ENCODE data around the gene HOXD4.

The HOXD4 gene

GRCh38 chr2:176124110-176124946, 27.0 kb upstream of the HOXD4 start:
- DNase-seq (ENCODE audit: low read depth, low spot score), result no peak
- no peak overlapping the region for H3K4me3 ChIP-seq (ENCODE audit: low read length)

GRCh38 chr2:176124947-176125771, 26.2 kb upstream of the HOXD4 start:
- DNase-seq (ENCODE audit: low read depth, low spot score), result no peak

GRCh38 chr2:176125772-176126054, 25.6 kb upstream of the HOXD4 start:
- H3K4me3 ChIP-seq (ENCODE audit: low read length), result no peak overlapping the region
- DNase-seq (ENCODE audit: low read depth, low spot score), result no peak

More at GRCh38 chr2:176124947-176125771, 26.2 kb upstream of the HOXD4 start:
- H3K4me3 ChIP-seq (ENCODE audit: low read length), result no peak overlapping the region

GRCh38 chr2:176126929-176127773, 24.2 kb upstream of the HOXD4 start:
- DNase-seq (ENCODE audit: low read depth, low spot score), result peak; percentile 43
- no peak overlapping the region for H3K4me3 ChIP-seq (ENCODE audit: low read length)

GRCh38 chr2:176127774-176128072, 23.6 kb upstream of the HOXD4 start:
- DNase-seq (ENCODE audit: low read depth, low spot score), result no peak
- H3K4me3 ChIP-seq (ENCODE audit: low read length), result no peak overlapping the region

- DNase-seq (ENCODE audit: low read depth, low spot score), result no peak
- H3K4me3 ChIP-seq (ENCODE audit: low read length), result peak overlapping the region; percentile 44; the same call in 1 of the 2 replicates
These were observed 23.0 kb upstream of the HOXD4 start for GRCh38 chr2:176128172-176128981.

GRCh38 chr2:176128982-176129796, 22.2 kb upstream of the HOXD4 start, which contains the start of gene HOXD8:
Gene HOXD8 (plus strand): TSS chr2:176129705. CDS start chr2:176130367, 662 bp downstream.
- peak within 1 kb of the TSS; percentile 44 for H3K4me3 ChIP-seq (ENCODE audit: low read length)
- DNase-seq (ENCODE audit: low read depth, low spot score), result peak; percentile 66

GRCh38 chr2:176129813-176130146, 21.6 kb upstream of the HOXD4 start:
- H3K4me3 ChIP-seq (ENCODE audit: low read length), result peak overlapping the region; percentile 44
- no peak for DNase-seq (ENCODE audit: low read depth, low spot score)

GRCh38 chr2:176130147-176130956, 21.0 kb upstream of the HOXD4 start:
- H3K4me3 ChIP-seq (ENCODE audit: low read length), result peak overlapping the region; percentile 22; the same call in 1 of the 2 replicates
- DNase-seq (ENCODE audit: low read depth, low spot score), result no peak

GRCh38 chr2:176130957-176131847, 20.1 kb upstream of the HOXD4 start:
- H3K4me3 ChIP-seq (ENCODE audit: low read length), result peak overlapping the region; percentile 22; the same call in 1 of the 2 replicates
- no peak for DNase-seq (ENCODE audit: low read depth, low spot score)

- 0 out of 2 replicates have a peak overlapping the region, but pooled peaks have one; percentile 5 for H3K4me3 ChIP-seq (ENCODE audit: low read length)
- DNase-seq (ENCODE audit: low read depth, low spot score), result no peak
These were observed 19.5 kb upstream of the HOXD4 start for GRCh38 chr2:176131848-176132158.

- peak; percentile 28 for DNase-seq (ENCODE audit: low read depth, low spot score)
- peak overlapping the region; percentile 5; the same call in 1 of the 2 replicates for H3K4me3 ChIP-seq (ENCODE audit: low read length)
These were observed 18.9 kb upstream of the HOXD4 start for GRCh38 chr2:176132205-176133171.

GRCh38 chr2:176133389-176133788, 18.0 kb upstream of the HOXD4 start:
- DNase-seq (ENCODE audit: low read depth, low spot score), result no peak
- no peak overlapping the region for H3K4me3 ChIP-seq (ENCODE audit: low read length)

GRCh38 chr2:176134035-176134434, 17.3 kb upstream of the HOXD4 start:
- no peak overlapping the region for H3K4me3 ChIP-seq (ENCODE audit: low read length)
- no peak for DNase-seq (ENCODE audit: low read depth, low spot score)

- DNase-seq (ENCODE audit: low read depth, low spot score), result no peak
- no peak overlapping the region for H3K4me3 ChIP-seq (ENCODE audit: low read length)
These were observed 16.3 kb upstream of the HOXD4 start for GRCh38 chr2:176135035-176135440.
